ENCODE results near the gene STIM2. TPM values are rescaled to one million over a fixed set of nuclear protein-coding genes. Genes with fewer than 3 reads are reported as not detected.

Gene STIM2
- total and polyA plus RNA-seq, 10 of the 15 experiments (the other 5 are each of a cell fraction or from before 2014, with no cell fraction given): 4.7 to 41.5 (median 16.9) TPM

DNA sequence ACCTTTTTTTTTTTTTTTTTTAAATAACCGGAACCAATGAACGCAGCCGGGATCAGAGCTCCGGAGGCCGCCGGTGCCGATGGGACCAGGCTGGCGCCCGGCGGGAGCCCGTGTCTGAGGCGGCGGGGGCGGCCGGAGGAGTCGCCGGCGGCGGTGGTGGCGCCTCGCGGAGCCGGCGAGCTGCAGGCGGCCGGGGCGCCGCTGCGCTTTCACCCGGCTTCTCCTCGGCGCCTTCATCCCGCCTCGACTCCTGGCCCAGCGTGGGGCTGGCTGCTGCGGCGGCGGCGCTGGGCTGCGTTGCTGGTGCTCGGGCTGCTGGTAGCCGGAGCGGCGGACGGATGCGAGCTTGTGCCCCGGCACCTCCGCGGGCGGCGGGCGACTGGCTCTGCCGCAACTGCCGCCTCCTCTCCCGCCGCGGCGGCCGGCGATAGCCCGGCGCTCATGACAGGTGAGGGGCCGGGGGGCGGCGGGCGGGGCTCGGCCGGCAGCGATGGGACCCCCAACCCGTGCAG, 337 bp downstream of the STIM2 start:
- intact Hi-C loops (cut with micrococcal nuclease; ENCODE audit: unreplicated experiment) (loop anchor here (1.0 to 5.0 kb wide), 7 partner anchors 25 to 404 kb away; partner anchors contain the start of gene TBC1D19), in situ Hi-C loops (cut with MboI) (no loop called here)
- ChIA-PET RAD21 (ENCODE audit: unreplicated experiment) (interaction anchor here (0.7 to 4.1 kb wide), 14 partner anchors 25 to 149 kb away, joined by 3 to 55 read pairs (median 7); no protein-coding TSS in a partner anchor), POLR2A (interaction anchor here (0.8 to 4.1 kb wide), 9 partner anchors 13 to 277 kb away, joined by 4 to 51 read pairs (median 11); partner anchors contain the start of gene TBC1D19), CTCF (interaction anchor here (1.0 to 3.4 kb wide), 7 partner anchors 23 to 149 kb away, joined by 3 to 15 read pairs (median 4); no protein-coding TSS in a partner anchor), SMC1A (ENCODE audit: uncharacterized antibody, unreplicated experiment) (interaction anchor here (1.2 to 4.2 kb wide), 8 partner anchors 11 to 146 kb away, joined by 3 to 55 read pairs (median 14); no protein-coding TSS in a partner anchor)
- DNase-seq (ENCODE audit: low read depth, low spot score): no peak
- Histone ChIP-seq H3K4me1 (ENCODE audit: control insufficient read depth, insufficient read depth, low read length) (peaks cover 20% of the 10 kb centered on the region), H3K9ac (ENCODE audit: control insufficient read depth, insufficient read depth, low read length) (peak overlapping the region; percentile 67), H3K36me3 (ENCODE audit: control insufficient read depth in 2 of 2, insufficient read depth in 2 of 2, low read length in 1 of 2) (no peaks in the 10 kb centered on the region), H4K20me1 (ENCODE audit: control insufficient read depth, insufficient read depth) (no peaks in the 10 kb centered on the region; the same call in 1 of the 2 replicates), H3K4me2 (ENCODE audit: control insufficient read depth, insufficient read depth) (peak overlapping the region; percentile 81; the same call in 1 of the 2 replicates), H3K27ac (ENCODE audit: control insufficient read depth, insufficient read depth) (peak overlapping the region; percentile 72), H3K4me3 (peak overlapping the region; percentile 84), H3K9me3 (replicated peaks; ENCODE audit: control insufficient read depth, insufficient read depth, low read length) (no peaks in the 10 kb centered on the region), H3K27me3 (replicated peaks in 1 of 2; ENCODE audit: control insufficient read depth in 2 of 2, insufficient read depth in 2 of 2, low read length in 1 of 2) (no peaks in the 10 kb centered on the region), H2AFZ (ENCODE audit: control insufficient read depth, low read depth, low read length) (peak overlapping the region; percentile 75), H3K79me2 (ENCODE audit: control insufficient read depth, insufficient read depth, low read length) (peaks cover 50% of the 10 kb centered on the region)
- FAIRE-seq: no peak
- ATAC-seq: peak; percentile 16
- under 1% methylated on average over 62 of the region's 70 CpGs for WGBS (ENCODE audit: insufficient coverage, insufficient replicate concordance, low lambda C conversion rate, missing lambda C conversion rate)
- no TSS peak for BruUV-seq (replicated peaks)
- TF ChIP-seq ESRRA (IDR thresholded peaks at IDR 0.05; ENCODE audit: low read length) (no peak), ZNF687 (IDR thresholded peaks at IDR 0.05) (no peak), BRCA1 (IDR thresholded peaks at IDR 0.05; ENCODE audit: low read depth, low read length) (no peak), ATF7 (IDR thresholded peaks at IDR 0.05; ENCODE audit: low read depth) (no peak), CEBPB (IDR thresholded peaks at IDR 0.05; ENCODE audit: borderline replicate concordance in 1 of 2, low read depth in 2 of 2, low read length in 2 of 2) (no peak), HDGF (IDR thresholded peaks at IDR 0.05) (no peak), USF1 (IDR thresholded peaks at IDR 0.05; ENCODE audit: borderline replicate concordance, extremely low read length, insufficient read depth, low read depth, low read length) (no peak), MYB (IDR thresholded peaks at IDR 0.05; ENCODE audit: borderline replicate concordance, low read depth, low read length) (no peak), ZBED1 (IDR thresholded peaks at IDR 0.05; ENCODE audit: borderline replicate concordance) (0 out of 2 replicates have a peak, but pooled peaks have one; percentile 10), ASH2L (IDR thresholded peaks at IDR 0.05; ENCODE audit: borderline replicate concordance, low read depth) (no peak), MTA2 (IDR thresholded peaks at IDR 0.05; ENCODE audit: low read depth) (no peak), FOXM1 (IDR thresholded peaks at IDR 0.05; ENCODE audit: low read depth, low read length) (no peak), NFXL1 (IDR thresholded peaks at IDR 0.05; ENCODE audit: borderline replicate concordance) (no peak), ZZZ3 (IDR thresholded peaks at IDR 0.05; ENCODE audit: control insufficient read depth, insufficient read length, low read depth) (no peak), POLR2AphosphoS5 (IDR thresholded peaks at IDR 0.05; ENCODE audit: low read length) (no peak; the same call in 1 of the 2 replicates)
- TF ChIP-seq, protein P1, sequence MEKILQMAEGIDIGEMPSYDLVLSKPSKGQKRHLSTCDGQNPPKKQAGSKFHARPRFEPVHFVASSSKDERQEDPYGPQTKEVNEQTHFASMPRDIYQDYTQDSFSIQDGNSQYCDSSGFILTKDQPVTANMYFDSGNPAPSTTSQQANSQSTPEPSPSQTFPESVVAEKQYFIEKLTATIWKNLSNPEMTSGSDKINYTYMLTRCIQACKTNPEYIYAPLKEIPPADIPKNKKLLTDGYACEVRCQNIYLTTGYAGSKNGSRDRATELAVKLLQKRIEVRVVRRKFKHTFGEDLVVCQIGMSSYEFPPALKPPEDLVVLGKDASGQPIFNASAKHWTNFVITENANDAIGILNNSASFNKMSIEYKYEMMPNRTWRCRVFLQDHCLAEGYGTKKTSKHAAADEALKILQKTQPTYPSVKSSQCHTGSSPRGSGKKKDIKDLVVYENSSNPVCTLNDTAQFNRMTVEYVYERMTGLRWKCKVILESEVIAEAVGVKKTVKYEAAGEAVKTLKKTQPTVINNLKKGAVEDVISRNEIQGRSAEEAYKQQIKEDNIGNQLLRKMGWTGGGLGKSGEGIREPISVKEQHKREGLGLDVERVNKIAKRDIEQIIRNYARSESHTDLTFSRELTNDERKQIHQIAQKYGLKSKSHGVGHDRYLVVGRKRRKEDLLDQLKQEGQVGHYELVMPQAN (conservative IDR thresholded peaks at IDR 0.05): peak; percentile 86
- TF ChIP-seq, protein P2, sequence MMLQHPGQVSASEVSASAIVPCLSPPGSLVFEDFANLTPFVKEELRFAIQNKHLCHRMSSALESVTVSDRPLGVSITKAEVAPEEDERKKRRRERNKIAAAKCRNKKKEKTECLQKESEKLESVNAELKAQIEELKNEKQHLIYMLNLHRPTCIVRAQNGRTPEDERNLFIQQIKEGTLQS (IDR thresholded peaks at IDR 0.05; ENCODE audit: borderline replicate concordance, extremely low read depth, low read depth, low read length): no peak

Measured in GM12878 (cell line).